Activated CD4-positive, alpha-beta T cell treated with anti-CD3 and anti-CD28 coated beads, Interleukin-2, amount 50 U/mL, for 24 hours (primary cell): Measurements from ENCODE around the gene EFCAB3.
"Not testable (repeated sequence)": the region's sequence is repeated elsewhere in the genome, so short reads cannot be mapped to it uniquely, and the experiment has no call there.

Experiments used
- DNase-seq, 2 donors: peaks; one replicate each; pipeline ENCODE4 v3.0.0-alpha.2; 2020; ENCODE audit warnings: low read depth in 1 of 2, low spot score in 1 of 2

EFCAB3 gene

DNA sequence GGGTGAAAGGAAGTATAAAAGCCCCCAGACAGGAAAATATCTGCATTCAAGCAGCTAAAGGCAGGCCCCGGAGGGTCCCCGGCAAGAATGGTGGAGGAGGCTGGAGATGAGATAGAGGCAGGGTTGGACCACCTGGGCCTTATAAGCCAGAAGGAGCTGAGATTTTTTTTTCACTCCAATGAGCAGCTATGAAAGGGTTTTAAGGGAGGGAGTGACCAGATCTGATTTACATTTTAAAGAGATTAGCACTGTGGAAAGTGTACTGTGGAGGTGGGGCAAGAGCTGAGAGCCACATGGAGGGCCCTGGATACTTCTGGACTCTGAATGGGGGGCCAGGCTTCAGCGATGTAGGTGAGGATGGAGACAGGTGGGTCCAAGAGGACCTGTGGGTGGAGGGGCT lies 84.1 kb downstream of the EFCAB3 start:
- not testable (repeated sequence) for DNase-seq

DNA sequence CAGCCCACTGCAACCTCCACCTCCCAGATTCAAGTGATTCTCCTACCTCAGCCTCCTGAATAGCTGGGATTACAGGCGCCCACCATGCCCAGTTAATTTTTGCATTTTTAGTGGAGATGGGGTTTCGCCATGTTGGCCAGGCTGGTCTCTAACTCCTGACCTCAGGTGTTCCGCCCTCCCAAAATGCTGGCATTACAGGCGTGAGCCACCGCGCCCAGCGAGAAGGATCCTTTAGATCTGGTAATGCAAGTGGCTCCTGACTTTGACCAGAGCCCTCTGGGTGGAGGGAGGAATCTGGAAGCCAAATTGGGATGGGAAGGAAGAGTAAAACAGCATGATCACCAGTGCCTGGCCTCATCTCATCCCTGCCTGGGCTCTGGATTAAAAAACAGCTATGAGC lies 84.9 kb downstream of the EFCAB3 start:
- DNase-seq: not testable (repeated sequence)
